IPS-18a (cell line): ENCODE measurements around the gene WIPF3.

Experiments used
- H3K27ac ChIP-seq: one replicate; pipeline ENCODE4 v1.5.1; 2013; ENCODE audit warnings: low read length
- H3K27me3 ChIP-seq: one replicate; pipeline ENCODE4 v1.6.1; 2013; ENCODE audit warnings: mild to moderate bottlenecking, low read length; ENCODE audit not compliant: control insufficient read depth, insufficient read depth
- H3K36me3 ChIP-seq: one replicate; pipeline ENCODE4 v1.6.1; 2013; ENCODE audit warnings: low read depth, low read length; ENCODE audit not compliant: control insufficient read depth
- H3K4me1 ChIP-seq: one replicate; pipeline ENCODE4 v1.6.1; 2013; ENCODE audit warnings: low read depth, low read length; ENCODE audit not compliant: control insufficient read depth
- H3K4me3 ChIP-seq: one replicate; pipeline ENCODE4 v1.5.1; 2013; ENCODE audit warnings: low read length
- H3K9ac ChIP-seq: one replicate; pipeline ENCODE4 v1.6.1; 2013; ENCODE audit warnings: mild to moderate bottlenecking, low read length, moderate library complexity
- H3K9me3 ChIP-seq: one replicate; pipeline ENCODE4 v1.6.1; 2013; ENCODE audit warnings: low read depth, low read length; ENCODE audit not compliant: control insufficient read depth

WIPF3 gene

DNA sequence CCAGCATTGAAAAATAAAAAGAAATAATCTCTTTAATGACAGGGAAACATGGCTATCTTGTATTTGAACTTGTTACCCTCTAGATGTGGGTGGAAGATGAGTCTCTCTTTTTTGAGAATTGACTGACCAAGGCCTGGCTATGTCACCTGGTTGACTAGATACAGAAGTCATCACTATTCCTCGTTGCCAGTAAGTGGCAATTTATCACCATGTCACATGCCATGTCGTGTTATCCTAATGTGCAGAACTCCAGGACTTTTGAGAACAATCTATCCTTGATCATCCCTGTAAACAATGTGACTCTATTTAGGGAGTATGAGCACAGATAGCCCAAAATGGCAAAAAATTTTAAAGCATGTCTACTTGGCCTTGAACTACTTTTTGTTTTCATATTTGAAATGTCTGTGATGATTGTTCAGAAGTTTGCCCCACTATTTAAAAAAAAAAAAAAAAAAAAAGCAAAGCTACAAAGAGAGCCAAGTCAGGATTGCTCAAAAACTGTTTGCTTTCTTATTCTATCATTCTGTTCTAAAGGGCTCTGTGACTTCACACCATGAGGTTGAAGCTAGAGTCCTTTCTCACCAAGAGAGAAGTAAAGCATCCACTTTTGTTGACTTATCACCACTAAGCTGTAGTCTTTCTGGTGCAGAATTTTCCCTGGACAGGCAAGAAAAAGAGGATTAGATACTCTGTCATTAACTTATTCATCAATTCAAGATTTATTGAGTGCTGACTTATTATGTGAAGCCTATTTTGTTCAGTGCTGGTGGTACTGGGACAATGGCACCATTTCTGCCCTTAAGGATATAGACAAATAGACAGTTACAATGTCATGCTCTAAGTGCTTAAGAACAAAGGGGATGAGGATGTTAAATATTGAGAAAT is 10.4 kb upstream of the WIPF3 start:
- H3K27me3 ChIP-seq = no peaks in the 10 kb centered on the region
- H3K27ac ChIP-seq = no peak overlapping the region
- H3K4me1 ChIP-seq = peaks cover 18% of the 10 kb centered on the region
- no peak overlapping the region for H3K9ac ChIP-seq
- H3K4me3 ChIP-seq = no peak overlapping the region
- H3K36me3 ChIP-seq = no peaks in the 10 kb centered on the region
- H3K9me3 ChIP-seq = no peaks in the 10 kb centered on the region

GRCh38 chr7:29797112-29797944 is 9.0 kb upstream of the WIPF3 start:
- no peaks in the 10 kb centered on the region for H3K9me3 ChIP-seq
- H3K27ac ChIP-seq = no peak overlapping the region
- peaks cover 18% of the 10 kb centered on the region for H3K4me1 ChIP-seq
- no peak overlapping the region for H3K4me3 ChIP-seq
- H3K36me3 ChIP-seq = no peaks in the 10 kb centered on the region
- no peak overlapping the region for H3K9ac ChIP-seq
- H3K27me3 ChIP-seq = no peaks in the 10 kb centered on the region

- no peak overlapping the region for H3K4me3 ChIP-seq
- H3K9ac ChIP-seq = no peak overlapping the region
- H3K4me1 ChIP-seq = peaks cover 11% of the 10 kb centered on the region
- H3K36me3 ChIP-seq = no peaks in the 10 kb centered on the region
- H3K27me3 ChIP-seq = no peaks in the 10 kb centered on the region
- no peaks in the 10 kb centered on the region for H3K9me3 ChIP-seq
- H3K27ac ChIP-seq = no peak overlapping the region
Observed at GRCh38 chr7:29798422-29798821, 7.9 kb upstream of the WIPF3 start.

GRCh38 chr7:29801929-29802328 is 4.4 kb upstream of the WIPF3 start:
- Histone ChIP-seq H3K36me3 (no peaks in the 10 kb centered on the region), H3K27me3 (peaks cover 23% of the 10 kb centered on the region), H3K4me1 (no peaks in the 10 kb centered on the region)

GRCh38 chr7:29805031-29805430 is 1.3 kb upstream of the WIPF3 start:
- Histone ChIP-seq H3K4me1 (no peaks in the 10 kb centered on the region), H3K27me3 (peaks cover 41% of the 10 kb centered on the region), H3K4me3 (no peak overlapping the region), H3K27ac (no peak overlapping the region), H3K9ac (no peak overlapping the region), H3K36me3 (no peaks in the 10 kb centered on the region), H3K9me3 (no peaks in the 10 kb centered on the region)

More at GRCh38 chr7:29801929-29802328, 4.4 kb upstream of the WIPF3 start:
- no peak overlapping the region for H3K9ac ChIP-seq
- no peaks in the 10 kb centered on the region for H3K9me3 ChIP-seq
- H3K4me3 ChIP-seq = no peak overlapping the region
- no peak overlapping the region for H3K27ac ChIP-seq

DNA sequence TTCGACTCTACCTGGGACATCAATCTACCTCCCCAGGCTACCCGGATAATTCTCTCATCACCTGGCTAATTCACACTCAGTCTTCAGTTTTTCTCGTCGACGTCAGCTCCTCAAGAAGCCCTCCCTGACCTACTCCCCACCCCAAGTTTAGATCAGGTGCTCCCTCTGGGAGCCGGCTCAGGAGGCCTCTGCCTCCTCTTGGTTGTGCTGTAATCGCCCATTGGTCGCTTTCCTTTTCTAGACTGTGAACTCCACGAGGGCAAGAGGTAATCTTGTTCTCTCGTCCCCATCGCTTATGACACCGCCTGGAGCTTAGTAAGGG is 461 bp upstream of the WIPF3 start:
- H3K27ac ChIP-seq = no peak overlapping the region
- H3K4me1 ChIP-seq = no peaks in the 10 kb centered on the region
- H3K36me3 ChIP-seq = no peaks in the 10 kb centered on the region
- no peaks in the 10 kb centered on the region for H3K9me3 ChIP-seq
- peaks cover 41% of the 10 kb centered on the region for H3K27me3 ChIP-seq
- H3K9ac ChIP-seq = no peak overlapping the region
- H3K4me3 ChIP-seq = peak overlapping the region; percentile 73

DNA sequence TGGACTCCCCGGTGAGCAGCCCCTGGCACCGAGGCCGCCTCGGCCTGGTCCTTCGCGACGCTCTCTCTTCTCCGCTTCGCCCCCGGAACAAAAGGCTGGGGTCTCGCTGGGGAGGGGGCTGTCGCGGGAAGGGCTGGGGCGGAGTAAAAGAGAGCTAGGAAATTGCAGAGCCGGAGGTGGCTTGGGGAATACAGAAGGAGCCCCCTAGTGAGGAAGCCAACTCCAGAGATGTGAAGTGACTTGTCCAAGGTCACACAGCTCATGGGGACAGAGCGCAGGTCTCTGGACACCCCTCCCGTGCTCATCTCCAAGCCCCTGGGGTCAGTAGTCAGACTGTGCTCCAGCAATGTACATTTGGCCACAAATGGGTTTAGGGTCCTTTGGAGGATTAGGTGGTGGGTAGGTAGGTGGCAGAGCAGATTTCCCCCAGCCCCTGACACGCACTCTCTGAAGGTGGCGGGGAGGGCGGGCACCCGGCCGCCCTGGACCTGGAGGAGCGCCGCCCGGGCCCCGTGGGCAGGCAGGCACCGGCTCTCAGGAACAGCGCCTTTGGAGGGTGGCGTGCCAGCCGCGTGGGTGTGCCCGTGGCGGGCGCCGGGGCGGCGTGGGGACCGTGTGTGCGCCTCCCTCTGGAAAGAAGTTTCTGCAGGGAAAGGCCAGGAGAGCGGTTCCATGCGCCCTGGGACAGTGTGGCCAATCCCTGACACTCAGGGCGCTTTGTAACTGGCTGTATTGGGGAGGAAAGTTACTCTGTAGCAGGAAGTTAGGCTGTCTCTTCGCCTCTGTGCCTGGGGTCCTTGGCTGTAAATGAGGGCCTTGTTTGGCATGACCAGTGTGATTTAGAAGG is 910 bp downstream of the WIPF3 start:
- no peaks in the 10 kb centered on the region for H3K36me3 ChIP-seq
- H3K27ac ChIP-seq = no peak overlapping the region
- peaks cover 41% of the 10 kb centered on the region for H3K27me3 ChIP-seq
- H3K4me1 ChIP-seq = no peaks in the 10 kb centered on the region
- no peaks in the 10 kb centered on the region for H3K9me3 ChIP-seq
- H3K4me3 ChIP-seq = peak overlapping the region; percentile 73
- peak overlapping the region; percentile 23 for H3K9ac ChIP-seq

DNA sequence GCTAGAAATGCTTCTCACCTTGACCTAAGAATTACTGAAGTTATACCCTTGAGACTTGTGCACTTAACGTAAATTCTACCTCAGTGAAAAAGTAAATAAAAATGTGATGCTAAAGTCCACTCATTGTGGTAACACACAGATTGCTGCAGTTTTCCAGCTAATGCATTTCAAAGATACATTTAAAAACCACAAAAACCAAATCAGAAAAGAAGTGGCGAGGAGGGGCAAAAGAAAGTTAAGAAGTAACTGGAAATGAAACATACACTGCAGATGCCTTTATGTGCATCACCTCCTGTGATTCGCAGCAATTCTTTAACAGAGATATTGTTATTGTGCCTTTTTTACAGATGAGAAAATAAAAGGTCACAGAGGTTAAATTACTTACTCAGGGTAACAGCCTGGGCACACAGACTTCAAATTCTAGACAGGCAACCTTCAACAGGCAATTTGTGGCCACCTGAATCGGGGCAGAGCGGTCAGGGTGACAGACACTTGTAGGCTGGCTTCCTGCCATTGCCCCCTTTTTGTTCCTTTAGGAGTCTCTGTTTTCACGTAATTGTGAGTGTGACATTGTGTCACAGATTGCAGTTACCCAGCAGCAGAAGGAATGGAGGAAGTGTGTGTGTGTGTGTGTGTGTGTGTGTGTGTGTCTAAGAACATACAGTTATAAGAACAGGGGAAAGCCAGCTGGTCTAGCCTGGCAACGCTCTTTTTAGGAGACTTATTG is 1.9 kb downstream of the WIPF3 start:
- no peaks in the 10 kb centered on the region for H3K4me1 ChIP-seq
- no peak overlapping the region for H3K27ac ChIP-seq
- H3K36me3 ChIP-seq = no peaks in the 10 kb centered on the region
- H3K9ac ChIP-seq = no peak overlapping the region
- peak overlapping the region; percentile 73 for H3K4me3 ChIP-seq
- H3K9me3 ChIP-seq = no peaks in the 10 kb centered on the region
- peaks cover 41% of the 10 kb centered on the region for H3K27me3 ChIP-seq

DNA sequence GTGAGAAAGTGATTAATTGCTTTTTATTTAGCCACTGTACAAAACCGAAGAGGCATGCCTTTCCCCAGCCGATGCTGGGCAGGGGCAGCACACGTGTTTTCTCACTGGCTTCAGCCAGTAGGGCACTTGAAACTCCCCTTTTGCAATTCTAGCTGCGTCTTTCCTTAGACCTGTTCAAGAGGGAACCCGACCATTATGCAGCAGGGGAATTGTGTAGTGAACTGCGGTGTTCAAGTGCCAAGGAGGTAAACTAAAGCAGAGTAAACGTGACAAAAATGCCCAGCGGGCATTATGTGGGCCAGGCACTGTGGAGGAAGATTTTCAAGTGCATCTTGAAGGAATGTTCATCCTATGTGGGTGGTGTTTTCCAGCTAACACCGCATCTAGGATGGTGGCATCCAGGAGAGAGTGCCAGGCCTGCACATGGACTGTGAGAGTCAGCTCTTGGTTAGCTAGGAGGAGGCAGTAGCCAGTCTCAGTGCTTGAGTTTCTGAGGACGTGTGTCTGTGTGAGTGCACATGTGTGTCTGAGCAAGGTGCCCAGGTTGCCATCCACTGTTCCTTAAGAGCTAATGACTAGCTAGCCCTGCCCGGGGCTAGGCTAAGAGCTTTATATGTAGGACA is 3.3 kb downstream of the WIPF3 start:
- no peak overlapping the region for H3K9ac ChIP-seq
- H3K9me3 ChIP-seq = no peaks in the 10 kb centered on the region
- no peaks in the 10 kb centered on the region for H3K4me1 ChIP-seq
- H3K36me3 ChIP-seq = no peaks in the 10 kb centered on the region
- H3K4me3 ChIP-seq = no peak overlapping the region
- H3K27me3 ChIP-seq = peaks cover 34% of the 10 kb centered on the region
- H3K27ac ChIP-seq = no peak overlapping the region

- Histone ChIP-seq H3K27me3 (peaks cover 28% of the 10 kb centered on the region), H3K9ac (no peak overlapping the region), H3K36me3 (no peaks in the 10 kb centered on the region), H3K4me3 (no peak overlapping the region), H3K9me3 (no peaks in the 10 kb centered on the region), H3K27ac (no peak overlapping the region), H3K4me1 (no peaks in the 10 kb centered on the region)
Observed at GRCh38 chr7:29810297-29810696, 4.0 kb downstream of the WIPF3 start.
